ENCODE results near the gene KDM1A. TPM values are rescaled to one million over a fixed set of nuclear protein-coding genes. Genes with fewer than 3 reads are reported as not detected.

KDM1A gene
- total and polyA plus RNA-seq, 5 donors: 22.9 to 34.4 (median 32.2) TPM

DNA sequence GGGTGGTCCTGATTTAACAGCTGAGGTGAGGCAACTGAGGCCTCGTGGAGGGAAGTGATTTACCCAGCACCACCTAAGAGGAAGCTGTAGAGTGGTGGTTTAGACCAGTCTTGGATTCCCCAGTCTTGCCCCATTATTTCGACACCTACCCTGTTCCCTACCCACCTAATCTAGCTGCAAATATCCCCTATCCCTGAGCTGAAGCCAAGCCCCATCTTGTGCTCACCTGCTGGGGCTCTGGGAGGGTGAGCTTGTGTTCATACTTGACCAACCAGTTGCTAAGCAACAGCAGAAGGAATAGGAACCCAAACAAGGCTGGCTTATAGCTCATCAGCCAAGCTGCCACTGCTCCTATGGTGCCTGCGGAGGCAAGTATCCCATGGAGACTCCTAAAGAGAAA is 5.6 kb upstream of the KDM1A start:
- DNase-seq (no peak), ATAC-seq (no peak)
- no peak overlapping the region for H3K27ac ChIP-seq (ENCODE audit: low read length)
- intact Hi-C loops (cut with DNase I): no loop called here
- H3K9me3 ChIP-seq (ENCODE audit: control insufficient read depth, low read length): no peaks in the 10 kb centered on the region
- no peaks in the 10 kb centered on the region for H3K4me1 ChIP-seq (ENCODE audit: control insufficient read depth, insufficient read depth, low read length)
- H3K27me3 ChIP-seq (ENCODE audit: control insufficient read depth, insufficient read depth): no peaks in the 10 kb centered on the region
- H3K4me3 ChIP-seq (ENCODE audit: low read length): no peak overlapping the region
- 77% methylated on average over 3 of the region's 3 CpGs for WGBS

DNA sequence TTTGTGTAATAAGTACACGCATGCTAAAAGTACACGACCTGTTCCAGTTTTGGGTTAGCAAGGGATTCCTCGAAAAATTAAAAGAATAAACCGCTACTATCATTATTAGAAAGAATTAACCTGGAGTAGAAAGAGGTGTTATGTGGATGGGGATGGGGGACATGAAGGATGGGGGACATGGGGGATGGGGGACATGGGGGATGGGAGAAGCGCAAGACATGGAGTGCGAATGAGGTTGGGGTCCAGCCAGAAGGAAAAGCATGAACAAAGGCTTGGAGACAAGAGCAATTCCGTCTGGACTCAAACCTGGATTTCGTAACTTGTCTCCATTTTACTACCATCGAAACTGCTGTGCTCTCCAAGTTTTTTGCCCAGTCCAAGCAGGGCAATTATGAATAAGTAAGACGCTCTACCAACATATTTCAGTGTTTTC is 591 bp upstream of the KDM1A start:
- peak overlapping the region; percentile 95 for H3K4me3 ChIP-seq (ENCODE audit: low read length)
- DNase-seq: no peak
- intact Hi-C loops (cut with DNase I): no loop called here
- H3K27ac ChIP-seq (ENCODE audit: low read length): peak overlapping the region; percentile 41
- no peaks in the 10 kb centered on the region for H3K9me3 ChIP-seq (ENCODE audit: control insufficient read depth, low read length)
- ATAC-seq: peak in 1 of 2 donors; percentile 4
- H3K27me3 ChIP-seq (ENCODE audit: control insufficient read depth, insufficient read depth): no peaks in the 10 kb centered on the region
- H3K4me1 ChIP-seq (ENCODE audit: control insufficient read depth, insufficient read depth, low read length): peaks cover 2% of the 10 kb centered on the region
- WGBS: 37% methylated on average over 10 of the region's 10 CpGs

DNA sequence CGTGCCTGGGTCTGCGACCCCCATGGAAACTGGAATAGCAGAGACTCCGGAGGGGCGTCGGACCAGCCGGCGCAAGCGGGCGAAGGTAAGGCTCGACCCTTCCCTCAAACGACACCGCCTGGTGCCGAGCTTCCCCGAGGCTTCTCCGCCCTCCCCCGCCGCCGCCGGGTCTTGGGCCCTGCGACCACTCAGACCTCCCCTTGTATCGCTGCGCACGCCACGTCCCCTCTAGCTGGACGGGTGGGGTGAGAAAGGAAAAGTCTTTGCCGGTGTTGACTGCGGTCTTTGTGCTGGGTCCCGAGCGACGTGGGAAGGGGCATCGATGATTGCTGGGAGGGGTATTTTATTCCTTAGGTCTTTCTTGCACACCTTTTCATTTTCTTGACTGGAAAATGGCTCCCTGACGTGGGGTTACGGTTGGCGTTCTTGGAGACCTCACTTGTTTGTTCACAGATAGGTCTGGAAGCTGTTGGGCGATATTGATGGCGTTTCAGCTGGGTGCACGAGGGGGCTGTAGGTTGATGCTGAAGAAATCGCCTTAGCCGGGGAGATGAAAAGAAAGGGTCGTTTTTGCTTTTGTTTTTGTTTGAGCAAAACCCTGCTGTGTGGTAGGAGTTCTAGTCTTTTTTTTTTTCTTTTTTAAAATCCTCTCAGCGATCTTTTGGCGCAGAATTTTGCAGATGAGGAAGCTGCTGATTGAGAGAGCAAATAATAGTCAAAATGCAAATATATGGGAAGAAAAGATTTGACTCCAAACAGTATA is 776 bp downstream of the KDM1A start:
- under 1% methylated on average over 42 of the region's 42 CpGs for WGBS
- H3K4me1 ChIP-seq (ENCODE audit: control insufficient read depth, insufficient read depth, low read length): peaks cover 2% of the 10 kb centered on the region

DNA sequence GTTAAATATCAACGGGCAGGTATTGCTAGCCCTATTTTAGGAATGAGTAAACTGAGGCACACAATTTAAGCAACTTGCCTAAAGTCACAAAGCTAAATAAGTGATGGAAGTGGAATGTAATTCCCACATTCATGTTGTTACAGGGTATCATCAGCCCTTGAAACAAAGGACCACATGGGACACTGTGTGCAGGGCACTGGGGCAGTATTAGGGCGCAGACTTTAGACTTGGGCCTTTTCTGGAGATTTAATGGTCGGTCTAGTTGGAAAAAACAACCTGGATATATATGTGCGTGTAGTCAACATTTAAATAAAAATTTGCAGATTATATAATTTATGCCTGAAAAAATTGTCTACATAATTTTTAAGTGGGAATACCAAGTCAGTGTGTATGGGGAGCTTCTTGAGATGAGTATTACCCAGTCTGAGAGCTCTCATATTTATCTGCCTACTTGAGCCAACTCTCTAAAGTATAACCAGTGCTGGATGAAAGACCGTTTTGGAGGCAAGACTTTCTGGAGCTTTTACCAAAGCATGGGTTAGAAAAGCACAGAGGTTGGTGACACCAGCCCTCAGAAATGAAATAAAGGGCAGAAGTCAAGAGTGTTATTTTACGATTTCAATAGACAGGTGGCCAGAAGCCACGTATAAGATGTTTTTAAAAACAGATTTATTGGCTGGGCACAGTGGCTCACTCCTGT is 1.6 kb downstream of the KDM1A start:
- WGBS: 41% methylated on average over 7 of the region's 7 CpGs
- Histone ChIP-seq H3K27ac (ENCODE audit: low read length) (no peak overlapping the region), H3K4me3 (ENCODE audit: low read length) (peak overlapping the region; percentile 95), H3K27me3 (ENCODE audit: control insufficient read depth, insufficient read depth) (no peaks in the 10 kb centered on the region), H3K4me1 (ENCODE audit: control insufficient read depth, insufficient read depth, low read length) (peaks cover 2% of the 10 kb centered on the region), H3K9me3 (ENCODE audit: control insufficient read depth, low read length) (no peaks in the 10 kb centered on the region)
- DNase-seq (no peak), ATAC-seq (no peak)
- intact Hi-C loops (cut with DNase I): no loop called here

More for the DNA sequence above, 776 bp downstream of the KDM1A start:
- DNase-seq (peak; percentile 19 to 77 (median 72)), ATAC-seq (peak; percentile 15 to 24)
- no peaks in the 10 kb centered on the region for H3K27me3 ChIP-seq (ENCODE audit: control insufficient read depth, insufficient read depth)
- peak overlapping the region; percentile 95 for H3K4me3 ChIP-seq (ENCODE audit: low read length)
- peak overlapping the region; percentile 80 for H3K27ac ChIP-seq (ENCODE audit: low read length)
- H3K9me3 ChIP-seq (ENCODE audit: control insufficient read depth, low read length): no peaks in the 10 kb centered on the region
- intact Hi-C loops (cut with DNase I): no loop called here

DNA sequence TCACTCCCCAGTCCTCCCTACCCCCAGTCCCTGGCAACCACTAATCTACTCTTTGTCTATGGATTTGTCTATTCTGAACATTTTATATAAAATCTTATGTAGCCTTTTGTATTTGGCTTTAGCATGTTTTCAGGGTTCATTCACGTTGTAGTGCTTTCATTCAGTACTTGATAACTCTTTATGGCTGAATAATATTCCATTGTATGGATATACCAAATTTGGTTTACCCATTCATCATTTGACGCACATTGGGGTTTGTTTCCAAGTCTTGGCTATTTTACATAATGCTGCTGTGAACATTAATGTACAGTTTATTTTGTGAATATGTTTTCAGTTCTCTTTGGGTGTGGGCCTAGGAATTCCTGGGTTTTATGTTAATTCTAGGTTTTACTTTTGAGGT is 2.6 kb downstream of the KDM1A start:
- 94% methylated on average over 2 of the region's 2 CpGs for WGBS
- no peaks in the 10 kb centered on the region for H3K27me3 ChIP-seq (ENCODE audit: control insufficient read depth, insufficient read depth)
- H3K9me3 ChIP-seq (ENCODE audit: control insufficient read depth, low read length): no peaks in the 10 kb centered on the region
- peaks cover 4% of the 10 kb centered on the region for H3K4me1 ChIP-seq (ENCODE audit: control insufficient read depth, insufficient read depth, low read length)
- intact Hi-C loops (cut with DNase I): no loop called here
- H3K4me3 ChIP-seq (ENCODE audit: low read length): no peak overlapping the region
- no peak for DNase-seq
- no peak overlapping the region for H3K27ac ChIP-seq (ENCODE audit: low read length)
- ATAC-seq: no peak

DNA sequence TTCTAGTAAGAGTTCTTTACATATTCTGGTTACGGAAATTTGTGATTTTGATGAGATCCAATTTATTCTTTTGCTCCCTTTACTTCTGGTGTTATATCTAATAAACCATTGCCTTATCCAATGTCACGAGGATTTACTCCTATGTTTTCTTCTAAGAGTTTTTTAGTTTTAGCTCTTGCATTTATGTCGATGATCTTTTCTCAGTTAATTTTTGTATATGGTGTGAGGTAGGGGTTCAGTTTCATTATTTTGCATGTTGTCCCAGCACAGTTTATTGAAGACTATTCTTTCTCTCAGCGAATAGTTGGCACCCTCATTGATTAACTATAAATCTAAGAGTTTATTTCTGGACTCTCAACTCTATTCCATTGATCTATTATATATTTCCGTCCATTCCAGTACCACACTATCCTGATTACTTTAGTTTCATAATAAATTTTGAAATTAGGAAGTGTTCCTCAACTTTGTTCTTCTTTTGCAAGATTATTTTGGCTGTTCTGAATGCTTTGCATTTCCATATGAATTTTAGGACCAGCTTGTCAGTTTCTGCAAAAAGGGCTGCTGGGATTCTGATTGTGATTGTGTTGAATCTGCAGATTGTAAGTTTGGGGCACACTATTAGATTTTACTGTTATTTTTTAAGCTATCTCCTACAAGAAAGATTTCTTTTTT is 4.0 kb downstream of the KDM1A start:
- no peak for ATAC-seq
- Histone ChIP-seq H3K9me3 (ENCODE audit: control insufficient read depth, low read length) (no peaks in the 10 kb centered on the region), H3K4me3 (ENCODE audit: low read length) (no peak overlapping the region), H3K27me3 (ENCODE audit: control insufficient read depth, insufficient read depth) (no peaks in the 10 kb centered on the region), H3K27ac (ENCODE audit: low read length) (no peak overlapping the region), H3K4me1 (ENCODE audit: control insufficient read depth, insufficient read depth, low read length) (peaks cover 4% of the 10 kb centered on the region)
- no peak for DNase-seq
- WGBS: 97% methylated on average over 5 of the region's 5 CpGs
- intact Hi-C loops (cut with DNase I): no loop called here

DNA sequence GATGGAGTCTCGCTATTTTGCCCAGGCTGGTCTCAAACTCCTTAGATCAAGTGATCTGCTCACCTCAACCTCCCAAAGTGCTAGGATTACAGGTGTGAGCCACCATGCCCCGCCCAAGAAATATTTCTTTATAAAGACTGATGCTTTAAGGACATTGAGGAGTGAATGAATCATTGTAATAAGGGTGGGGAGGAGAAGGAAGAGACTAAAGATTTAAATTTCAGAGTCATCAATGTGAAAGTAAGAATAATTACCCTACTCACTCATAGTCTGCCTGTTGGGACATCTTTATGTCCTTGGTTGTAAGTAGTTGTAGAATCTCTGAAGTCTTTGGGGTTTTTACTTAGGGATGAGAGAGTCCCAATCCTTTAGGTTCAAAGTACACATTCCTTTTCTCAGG is 7.3 kb downstream of the KDM1A start:
- Histone ChIP-seq H3K27me3 (ENCODE audit: control insufficient read depth, insufficient read depth) (no peaks in the 10 kb centered on the region), H3K27ac (ENCODE audit: low read length) (no peak overlapping the region), H3K4me1 (ENCODE audit: control insufficient read depth, insufficient read depth, low read length) (peaks cover 2% of the 10 kb centered on the region), H3K9me3 (ENCODE audit: control insufficient read depth, low read length) (no peaks in the 10 kb centered on the region), H3K4me3 (ENCODE audit: low read length) (no peak overlapping the region)
- WGBS: 97% methylated on average over 2 of the region's 2 CpGs
- ATAC-seq (no peak), DNase-seq (no peak)
- intact Hi-C loops (cut with DNase I): no loop called here

DNA sequence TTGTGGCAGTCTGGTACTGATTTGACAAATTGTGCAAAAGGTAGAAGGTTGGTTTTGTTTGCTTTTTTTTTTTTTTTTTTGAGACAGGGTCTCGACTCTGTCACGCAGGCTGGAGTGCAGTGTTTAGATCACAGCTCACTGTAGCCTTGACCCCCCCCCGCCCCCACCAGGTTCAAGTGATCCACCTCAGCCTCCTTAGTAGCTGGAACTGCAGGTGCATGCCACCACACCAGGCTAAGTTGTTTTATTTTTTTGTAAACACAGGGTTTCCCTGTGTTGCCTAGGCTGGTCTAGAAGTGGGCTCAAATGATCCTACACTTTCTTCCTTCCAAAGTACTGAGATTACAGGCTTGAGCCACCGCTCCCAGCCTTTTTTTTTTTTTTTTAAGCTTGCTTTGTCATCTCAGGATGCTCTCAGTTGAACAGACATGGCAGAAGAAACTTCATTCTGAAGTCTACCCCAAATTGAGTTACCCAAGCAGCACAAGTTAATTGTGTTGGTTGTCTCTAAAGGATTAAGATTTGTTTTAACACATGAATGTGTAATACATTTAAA is 8.2 kb downstream of the KDM1A start:
- no peak overlapping the region for H3K4me3 ChIP-seq (ENCODE audit: low read length)
- 77% methylated on average over 4 of the region's 4 CpGs for WGBS
- H3K27me3 ChIP-seq (ENCODE audit: control insufficient read depth, insufficient read depth): no peaks in the 10 kb centered on the region
- DNase-seq (no peak), ATAC-seq (no peak)
- no peaks in the 10 kb centered on the region for H3K9me3 ChIP-seq (ENCODE audit: control insufficient read depth, low read length)
- intact Hi-C loops (cut with DNase I): no loop called here
- no peak overlapping the region for H3K27ac ChIP-seq (ENCODE audit: low read length)
- H3K4me1 ChIP-seq (ENCODE audit: control insufficient read depth, insufficient read depth, low read length): peaks cover 2% of the 10 kb centered on the region

DNA sequence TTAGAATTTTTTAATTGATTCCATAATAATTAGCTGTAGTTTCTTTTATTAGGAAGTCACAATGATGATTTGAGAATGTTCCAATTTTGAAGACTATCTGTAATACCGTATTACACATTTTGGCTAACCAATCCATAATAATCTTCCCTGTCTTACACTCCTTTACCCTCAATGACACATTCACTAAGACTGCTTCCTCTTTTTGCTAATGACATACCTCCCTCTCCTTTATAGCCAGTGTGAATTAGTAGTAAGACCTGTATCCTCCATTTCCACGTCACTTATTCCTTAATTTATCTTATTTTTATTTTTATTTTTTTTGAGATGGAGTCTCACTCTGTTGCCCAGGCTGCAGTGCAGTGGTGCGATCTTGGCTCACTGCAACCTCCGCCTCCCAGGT is 10.1 kb downstream of the KDM1A start:
- intact Hi-C loops (cut with DNase I): no loop called here
- WGBS: 82% methylated on average over 4 of the region's 4 CpGs

DNA sequence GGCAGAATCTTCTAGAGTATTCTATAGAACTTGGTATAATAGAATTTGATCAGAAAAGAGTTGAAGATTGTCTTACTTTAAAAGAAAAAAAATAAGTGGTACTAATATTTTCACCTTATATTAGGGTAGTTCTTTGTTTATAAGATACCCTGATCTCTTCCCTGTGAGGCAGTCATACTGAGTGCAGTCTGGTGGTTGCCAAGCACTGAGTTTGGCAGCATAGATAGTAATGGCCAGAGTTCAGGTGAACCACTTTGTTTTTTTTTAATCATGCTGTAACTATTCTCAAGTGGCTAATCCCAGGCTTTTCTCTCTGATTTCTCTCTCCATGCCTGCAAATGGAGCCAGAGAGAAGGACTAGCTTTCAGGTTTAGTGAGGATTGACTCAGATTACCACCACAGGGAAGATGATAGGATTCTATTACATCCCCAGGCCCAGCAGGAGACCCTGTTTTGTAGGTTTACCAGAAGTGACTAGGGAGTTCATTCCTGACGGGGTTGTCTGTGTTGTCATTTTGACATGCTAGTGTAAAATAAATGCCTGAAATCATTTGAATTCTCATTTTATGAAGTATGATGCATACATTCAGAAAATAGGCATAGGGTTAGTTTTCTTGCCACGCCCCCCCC is 16.7 kb downstream of the KDM1A start:
- DNase-seq (no peak), ATAC-seq (no peak)
- intact Hi-C loops (cut with DNase I): no loop called here
- H3K4me1 ChIP-seq (ENCODE audit: control insufficient read depth, insufficient read depth, low read length): no peaks in the 10 kb centered on the region
- no peaks in the 10 kb centered on the region for H3K9me3 ChIP-seq (ENCODE audit: control insufficient read depth, low read length)
- H3K4me3 ChIP-seq (ENCODE audit: low read length): no peak overlapping the region
- WGBS: 93% methylated on average over 2 of the region's 2 CpGs
- no peak overlapping the region for H3K27ac ChIP-seq (ENCODE audit: low read length)
- no peaks in the 10 kb centered on the region for H3K27me3 ChIP-seq (ENCODE audit: control insufficient read depth, insufficient read depth)

More for the DNA sequence above, 10.1 kb downstream of the KDM1A start:
- no peak overlapping the region for H3K4me3 ChIP-seq (ENCODE audit: low read length)
- no peak for DNase-seq
- H3K9me3 ChIP-seq (ENCODE audit: control insufficient read depth, low read length): no peaks in the 10 kb centered on the region
- peaks cover 2% of the 10 kb centered on the region for H3K4me1 ChIP-seq (ENCODE audit: control insufficient read depth, insufficient read depth, low read length)
- no peak overlapping the region for H3K27ac ChIP-seq (ENCODE audit: low read length)
- H3K27me3 ChIP-seq (ENCODE audit: control insufficient read depth, insufficient read depth): no peaks in the 10 kb centered on the region
- ATAC-seq: no peak
